Measurements from ENCODE around the gene AOPEP.

- TF ChIP-seq CTCF (IDR thresholded peaks at IDR 0.05 in 4 of 5, conservative IDR thresholded peaks at IDR 0.05 in 1 of 5) = no peak
- TF ChIP-seq POLR2A (IDR thresholded peaks at IDR 0.05) = no peak
These were observed 140.3 kb downstream of the AOPEP start for GRCh38 chr9:94866770-94867169.
